Measurements from ENCODE around the gene MBTPS1.

The MBTPS1 gene

DNA sequence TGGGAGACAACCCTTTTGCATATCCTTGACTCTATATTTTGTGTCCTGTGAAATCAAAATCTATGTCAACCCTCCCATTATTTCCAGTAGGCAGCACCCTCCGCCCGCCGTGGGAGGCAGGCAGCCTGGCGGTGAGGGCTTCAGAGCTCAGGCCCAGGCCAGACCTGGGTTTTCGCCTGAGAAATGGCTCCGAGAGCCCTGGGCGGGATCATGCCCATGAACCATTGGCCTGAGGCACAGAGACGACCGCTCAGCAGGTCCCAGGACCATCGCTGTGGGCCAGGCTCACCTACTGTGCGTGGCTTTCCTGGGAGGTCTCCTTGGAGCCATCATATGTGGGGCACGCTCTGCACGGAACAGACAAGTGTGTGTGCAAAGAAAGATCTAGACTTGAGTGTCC lies 67.9 kb downstream of the MBTPS1 start:
- no peak for DNase-seq

GRCh38 chr16:84048270-84048669 lies 68.5 kb downstream of the MBTPS1 start:
- no peak for DNase-seq

DNA sequence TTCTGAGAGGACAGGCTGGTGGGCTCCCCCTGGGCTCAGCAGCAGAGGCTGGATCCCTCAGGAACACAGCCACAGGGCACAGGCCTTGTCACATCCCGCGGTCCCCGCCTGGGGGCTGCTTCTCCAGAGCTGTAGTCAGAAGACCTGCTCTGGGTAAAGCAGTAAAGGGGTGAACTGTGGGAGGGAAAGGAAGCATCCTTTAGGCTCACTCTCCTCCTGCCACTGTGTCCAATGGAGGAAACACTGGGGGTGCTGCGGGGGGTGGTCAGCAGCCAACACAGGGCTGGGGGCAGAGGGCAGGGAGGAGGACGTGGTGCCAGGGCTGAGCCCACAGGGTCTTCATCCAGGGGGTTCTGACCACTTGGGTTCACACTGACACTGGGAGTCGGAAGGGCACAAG lies 69.1 kb downstream of the MBTPS1 start:
- DNase-seq = no peak

GRCh38 chr16:84047206-84047605 lies 69.5 kb downstream of the MBTPS1 start:
- no peak for DNase-seq

DNA sequence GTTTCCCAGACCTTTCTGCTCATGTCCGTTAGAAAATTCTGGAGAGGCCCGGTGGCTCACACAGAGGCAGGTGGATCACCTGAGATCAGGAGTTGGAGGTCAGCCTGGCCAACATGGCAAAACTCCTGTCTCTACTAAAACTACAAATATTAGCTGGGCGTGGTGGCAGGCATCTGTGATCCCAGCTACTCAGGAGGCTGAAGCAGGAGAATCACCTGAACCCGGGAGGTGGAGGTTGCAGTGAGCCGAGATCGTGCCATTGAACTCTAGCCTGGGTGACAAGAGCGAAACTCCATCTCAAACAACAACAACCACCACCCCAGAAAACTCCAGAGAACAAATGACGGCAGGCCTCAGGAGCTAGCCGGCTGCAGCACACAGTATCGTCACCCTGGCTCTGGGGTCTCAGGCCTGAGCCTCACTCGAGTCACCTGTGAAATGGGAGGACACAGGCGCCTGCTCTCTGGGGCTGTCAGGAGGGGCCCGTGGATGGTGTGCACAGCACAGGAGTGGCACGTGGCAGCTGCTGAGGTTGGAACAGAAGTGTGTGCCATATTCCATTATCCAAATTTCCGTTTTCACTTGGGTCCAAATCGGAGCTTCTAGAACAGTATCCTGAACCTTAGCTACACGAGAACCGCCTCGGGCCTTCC lies 70.8 kb downstream of the MBTPS1 start:
- no peak for DNase-seq

DNA sequence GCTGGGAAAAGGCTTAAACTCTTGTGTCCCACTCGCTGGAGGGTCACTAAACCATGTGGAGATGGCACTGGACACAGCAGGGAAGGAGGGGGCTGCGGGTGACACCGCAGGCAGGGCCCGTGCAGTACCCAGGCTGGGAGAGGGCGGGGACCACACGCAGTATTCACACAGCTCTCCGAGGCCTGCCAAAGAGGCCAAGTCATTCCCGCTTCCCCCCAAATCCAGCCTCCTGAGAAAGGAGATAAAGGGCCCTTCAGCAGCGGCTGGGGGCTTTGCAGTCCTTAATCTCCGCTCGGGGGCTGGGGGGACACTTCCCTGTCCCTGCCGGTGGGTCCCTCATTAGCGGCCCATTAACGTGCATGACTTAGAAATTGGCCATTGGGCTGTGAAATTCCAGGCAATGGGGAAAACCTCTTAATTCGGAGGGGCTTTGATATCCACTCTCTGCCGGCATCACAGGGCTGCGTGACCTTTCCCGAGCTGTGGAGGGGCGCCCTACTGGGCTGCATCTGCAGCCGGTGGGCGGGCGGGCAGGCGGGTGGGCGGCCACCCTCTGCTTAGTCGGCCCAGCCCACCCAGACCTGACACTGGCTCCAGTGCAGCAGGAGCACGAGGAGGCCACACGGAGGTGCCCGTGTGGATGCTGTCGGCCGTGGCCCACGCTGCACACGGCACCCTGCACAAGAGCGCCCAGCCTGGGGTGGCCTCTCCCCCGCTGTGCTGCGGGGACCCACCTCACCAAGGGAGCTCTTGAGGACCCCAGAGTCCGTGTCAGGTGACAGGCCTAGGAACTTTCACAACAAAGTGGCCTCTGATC lies 71.5 kb downstream of the MBTPS1 start:
- DNase-seq = no peak

- DNase-seq = no peak
Measured at GRCh38 chr16:84044118-84044488, 72.6 kb downstream of the MBTPS1 start.

- DNase-seq = no peak
Measured at GRCh38 chr16:84043486-84044117, 73.1 kb downstream of the MBTPS1 start.

- DNase-seq = peak; percentile 1
Measured at GRCh38 chr16:84042879-84043485, 73.8 kb downstream of the MBTPS1 start.

DNA sequence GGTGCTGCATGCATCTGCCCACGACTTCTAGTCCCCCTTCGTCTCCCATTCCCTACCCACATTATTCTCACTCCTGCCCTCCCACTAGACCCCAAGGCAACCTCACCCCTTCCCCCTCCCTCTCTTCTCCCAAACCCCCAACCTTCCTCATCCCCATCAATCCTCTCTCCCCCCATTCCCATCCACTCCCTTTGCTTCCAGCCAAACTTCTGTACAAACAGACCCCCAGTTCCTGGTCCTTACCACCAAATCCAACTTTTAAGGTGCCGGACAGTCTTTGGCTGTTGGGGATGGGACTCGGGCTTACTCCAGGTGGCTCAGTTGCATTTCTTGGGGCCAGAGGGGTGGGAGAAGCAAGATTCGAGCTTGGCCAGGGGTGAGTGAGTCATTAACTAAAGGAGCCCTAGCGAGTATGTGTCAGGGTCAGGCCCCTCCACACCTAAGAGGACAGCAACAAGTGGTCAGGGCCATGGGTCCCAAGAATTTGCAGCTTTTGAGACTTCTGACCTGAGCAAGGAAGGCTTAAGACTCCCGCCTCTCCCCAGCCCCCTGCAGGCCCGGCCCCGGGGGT lies 74.3 kb downstream of the MBTPS1 start, which contains the start of gene SLC38A8:
Gene SLC38A8 (minus strand): TSS at position 488 of the 571 bp plus-strand sequence. CDS start 638 bp downstream, outside the sequence.
- no peak for DNase-seq

DNA sequence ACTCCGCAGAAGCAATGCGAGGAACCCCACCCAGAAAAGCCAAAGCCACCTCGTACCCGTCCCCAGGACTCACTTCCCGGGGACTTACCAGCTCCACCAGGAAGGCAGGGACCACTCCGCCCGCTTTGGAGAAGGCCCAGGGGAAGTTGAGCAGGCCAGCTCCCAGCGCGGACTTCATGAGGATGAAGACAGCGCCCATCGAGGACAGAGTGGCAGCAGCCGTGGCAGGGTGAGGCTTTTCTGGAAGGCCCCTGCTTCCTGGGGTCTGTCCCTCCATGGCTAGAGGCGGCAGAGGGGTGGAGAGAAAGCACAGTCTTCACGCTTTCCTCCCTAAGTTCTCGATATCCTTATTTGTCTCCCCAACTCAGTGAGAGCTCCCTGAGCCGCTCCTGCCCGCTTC lies 74.9 kb downstream of the MBTPS1 start:
- DNase-seq = no peak

- DNase-seq = no peak
Measured at GRCh38 chr16:84040823-84041820, 75.6 kb downstream of the MBTPS1 start.

- no peak for DNase-seq
Measured at GRCh38 chr16:84040226-84040822, 76.4 kb downstream of the MBTPS1 start.

GRCh38 chr16:84039696-84040095 lies 77.0 kb downstream of the MBTPS1 start:
- DNase-seq = no peak

GRCh38 chr16:84038469-84038868 lies 78.3 kb downstream of the MBTPS1 start:
- DNase-seq = no peak

- DNase-seq = no peak
Measured at GRCh38 chr16:84036982-84037425, 79.7 kb downstream of the MBTPS1 start.

DNA sequence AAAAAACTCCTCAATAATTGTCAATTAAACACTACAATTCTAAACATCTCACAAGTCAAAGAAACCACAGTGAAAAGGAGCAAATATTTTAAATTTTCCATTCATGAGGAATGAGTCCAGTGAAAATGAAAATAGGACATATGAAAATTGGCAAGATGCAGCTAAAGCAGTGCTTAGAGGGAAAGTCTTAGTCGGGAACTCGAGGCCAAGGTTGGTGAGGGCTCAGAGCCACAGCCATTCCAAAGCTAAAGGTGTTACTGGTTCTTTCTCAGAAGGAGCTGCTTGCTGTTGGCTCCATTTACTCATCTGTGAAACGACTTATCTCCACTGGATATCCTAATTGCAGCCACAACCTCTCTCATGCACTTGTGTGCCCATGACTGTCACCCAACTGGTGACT lies 80.6 kb downstream of the MBTPS1 start:
- no peak for DNase-seq

DNA sequence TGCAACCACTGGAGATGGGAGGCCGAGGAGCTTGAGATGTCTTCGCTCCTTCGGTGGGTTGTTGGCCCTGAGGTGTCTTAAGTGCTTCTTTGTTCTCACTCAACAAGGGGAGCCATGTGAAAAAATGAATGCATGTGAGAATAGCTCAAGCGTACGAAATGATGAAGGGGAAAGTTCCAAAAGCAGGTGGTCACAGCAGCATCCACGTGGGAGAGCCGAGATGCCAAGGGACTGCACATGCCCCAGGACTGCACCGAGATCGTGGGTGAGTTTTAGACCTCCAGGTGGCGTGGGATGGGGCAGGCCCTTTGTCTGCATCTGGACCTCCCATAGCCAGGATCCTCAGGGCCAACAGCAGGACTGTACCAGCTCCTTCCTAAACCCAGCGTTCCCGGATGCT lies 82.2 kb downstream of the MBTPS1 start:
- no peak for DNase-seq

DNA sequence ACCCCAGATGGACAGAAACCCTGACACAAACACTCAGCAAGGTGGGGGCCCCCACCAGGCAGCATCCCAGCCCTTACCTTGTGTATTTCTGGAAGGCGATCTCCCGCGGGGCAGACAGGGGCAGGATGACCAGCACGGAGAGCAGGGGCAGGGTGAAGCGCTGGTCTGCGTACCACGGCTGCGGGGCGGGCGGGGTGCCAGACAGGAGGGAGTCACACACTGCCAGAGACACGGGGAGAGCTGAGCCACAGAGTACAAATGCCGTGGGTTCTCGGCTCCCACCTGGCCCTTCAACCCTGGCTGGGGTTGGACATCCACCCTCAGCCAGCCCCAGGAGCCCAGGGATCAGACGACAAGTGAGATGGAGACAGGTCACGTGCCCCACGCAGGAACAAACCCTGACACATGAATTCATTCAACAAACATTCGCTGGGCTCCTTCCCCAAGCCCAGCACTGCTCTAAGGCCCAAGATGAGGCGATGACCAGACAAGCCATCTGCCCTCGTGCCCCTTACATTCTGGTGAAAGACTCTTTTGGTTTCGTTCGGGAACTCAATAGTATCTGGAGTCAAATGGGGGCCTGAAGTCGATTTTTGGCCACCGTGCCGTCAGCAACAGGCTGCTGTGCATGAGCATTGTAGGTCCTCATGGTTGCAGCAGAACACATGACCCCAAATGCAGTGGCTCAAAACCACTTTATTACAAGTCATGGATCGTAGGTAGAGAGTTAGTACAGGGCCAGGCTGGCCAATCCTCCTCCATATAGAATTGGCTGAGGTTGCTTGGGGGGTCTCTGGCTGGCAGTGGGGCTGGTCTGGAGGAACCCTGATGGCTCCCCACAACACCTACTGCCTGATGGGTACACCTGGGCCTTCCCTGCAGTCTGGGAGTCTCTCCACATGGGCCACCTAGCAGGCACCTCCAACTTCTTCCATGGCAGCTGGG lies 83.2 kb downstream of the MBTPS1 start:
- DNase-seq = no peak

Data from NCI-H748 treated with DMSO at 0.1 percent for 48 hours (cell line).